Liver (tissue), 9 donors: ENCODE results near the gene MYLK3. TPM values are rescaled to one million over a fixed set of nuclear protein-coding genes. Genes with fewer than 3 reads are reported as not detected.

Experiments
- DNase-seq: peaks from one replicate; pipeline ENCODE4 v3.0.0-alpha.2; 2017; ENCODE audit warnings: low spot score
- H3K27ac ChIP-seq, 2 donors: one replicate each; pipeline ENCODE4 v1.7.0; 2013; ENCODE audit warnings: inconsistent platforms in 2 of 2, low read length in 2 of 2, control low read depth in 1 of 2, low read depth in 1 of 2, mild to moderate bottlenecking in 1 of 2
- H3K27me3 ChIP-seq, 4 donors: one replicate each; pipeline versions ENCODE4 v1.6.1 to v1.7.0; 2013; ENCODE audit warnings: low read length in 3 of 4, inconsistent platforms in 1 of 4, mild to moderate bottlenecking in 1 of 4, moderate library complexity in 1 of 4; ENCODE audit not compliant: control insufficient read depth in 4 of 4, insufficient read depth in 4 of 4
- H3K36me3 ChIP-seq, 4 donors: one replicate each; pipeline versions ENCODE4 v1.6.1 to v1.7.0; 2013; ENCODE audit warnings: low read length in 3 of 4, mild to moderate bottlenecking in 3 of 4, low read depth in 1 of 4, moderate library complexity in 1 of 4; ENCODE audit not compliant: control insufficient read depth in 4 of 4, insufficient read depth in 3 of 4
- H3K4me1 ChIP-seq, 4 donors: one replicate each; pipeline versions ENCODE4 v1.6.1 to v1.7.0; 2013; ENCODE audit warnings: low read length in 3 of 4, mild to moderate bottlenecking in 3 of 4, moderate library complexity in 1 of 4; ENCODE audit not compliant: control insufficient read depth in 4 of 4, insufficient read depth in 4 of 4
- H3K4me3 ChIP-seq, 3 donors: one replicate each; pipeline versions ENCODE4 v1.6.1 to v1.7.0; 2013; ENCODE audit warnings: low read length in 3 of 3, control low read depth in 1 of 3, low read depth in 1 of 3, mild to moderate bottlenecking in 1 of 3
- H3K9ac ChIP-seq, 2 donors: one replicate each; pipeline ENCODE4 v1.7.0; 2013; ENCODE audit warnings: low read length in 2 of 2, mild to moderate bottlenecking in 2 of 2, moderate library complexity in 2 of 2, control low read depth in 1 of 2, low read depth in 1 of 2
- H3K9me3 ChIP-seq, 4 donors: one replicate each; pipeline versions ENCODE4 v1.6.1 to v1.7.0; 2013; ENCODE audit warnings: low read length in 3 of 4; ENCODE audit not compliant: control insufficient read depth in 4 of 4
- FOXA2 ChIP-seq: IDR thresholded peaks from 2 replicates; pipeline ENCODE4 v1.6.1; 2016; ENCODE audit warnings: antibody characterized with exemption
- RXRA ChIP-seq, 2 donors: IDR thresholded peaks; 2 replicates each; pipeline ENCODE4 v1.6.1; 2017 to 2018; ENCODE audit warnings: antibody characterized with exemption in 2 of 2, mild to moderate bottlenecking in 1 of 2
- WGBS: extraction: QIAGEN DNeasy Blood & Tissue Kit; methylation state at CpG from one replicate; pipeline ENCODE4 v1.1.7; 2013; 5-methylcytosine and 5-hydroxymethylcytosine counted together
- polyA plus RNA-seq, 2 donors: library from polyadenylated mRNA; stranded (reverse) in 1 of 2; unstranded in 1 of 2; fragments of 200-250 nt in 1 of 2; fragments of >200 nt in 1 of 2; fragmentation: Nextera tagmentation in 1 of 2; extraction: Ambion mirVana in 1 of 2; gene quantifications; one replicate each; pipeline versions ENCODE4 v1.2.1 to v1.2.3, GENCODE V29; 2013 to 2015
- total RNA-seq, 2 donors: library from RNA; depleted of rRNA; stranded (reverse); fragments of >200 nt; gene quantifications; one replicate each; pipeline ENCODE4 v1.2.3, GENCODE V29; 2014
- donor health status: healthy.
- donor health status: healthy.
- donor health status: healthy.
- donor health status: healthy.
- donor health status: healthy.

MYLK3 gene
- total and polyA plus RNA-seq, 4 donors: 0.01 to 1.1 (median 0.23) TPM

GRCh38 chr16:46658925-46659324, 89.2 kb downstream of the MYLK3 start:
- DNase-seq: no peak
- TF ChIP-seq FOXA2 (no peak), RXRA (IDR thresholded peaks at IDR 0.05) (peak in 1 of 2 donors; percentile 9)
- no peaks in the 10 kb centered on the region for H3K27me3 ChIP-seq
- H3K27ac ChIP-seq: no peak overlapping the region
- no peak overlapping the region for H3K4me3 ChIP-seq
- H3K36me3 ChIP-seq: peaks cover 13 to 36% (median 23%) of the 10 kb centered on the region in 4 donors
- H3K4me1 ChIP-seq: no peaks in the 10 kb centered on the region
- 72% methylated on average over 1 of the region's 1 CpG for WGBS
- H3K9ac ChIP-seq: no peak overlapping the region
- H3K9me3 ChIP-seq: no peaks in the 10 kb centered on the region

Other genes with a start within 250 kb of the MYLK3 start
- 10 to 100 TPM in 1 of 2 donors, under 1 TPM in 1; 0.25 to 21.2 TPM for gene SHCBP1, start 127.0 kb downstream of the MYLK3 start, total RNA-seq
- under 1 TPM; 0.43 to 0.51 TPM for gene SHCBP1, start 127.0 kb downstream of the MYLK3 start, polyA plus RNA-seq
- 10 to 100 TPM; 30.3 to 52.7 TPM for gene VPS35, start 59.2 kb downstream of the MYLK3 start, total RNA-seq
- 10 to 100 TPM; 10.5 to 16.9 TPM for gene VPS35, start 59.2 kb downstream of the MYLK3 start, polyA plus RNA-seq
- gene ORC6, start 58.7 kb downstream of the MYLK3 start, total RNA-seq: 10 to 100 TPM in 1 of 2 donors, under 1 TPM in 1; 0.67 to 16.8 TPM
- 1 to 10 TPM in 1 of 2 donors, under 1 TPM in 1; 0.56 to 1.3 TPM for gene ORC6, start 58.7 kb downstream of the MYLK3 start, polyA plus RNA-seq
- gene C16orf87, start 82.8 kb upstream of the MYLK3 start, total RNA-seq: 1 to 10 TPM; 4.4 to 6.2 TPM
- gene C16orf87, start 82.8 kb upstream of the MYLK3 start, polyA plus RNA-seq: 10 to 100 TPM in 1 of 2 donors, 1 to 10 TPM in 1; 4.1 to 12.9 TPM
- 10 to 100 TPM in 1 of 2 donors, 1 to 10 TPM in 1; 6.8 to 54.3 TPM for gene GPT2, start 136.0 kb upstream of the MYLK3 start, total RNA-seq
- gene GPT2, start 136.0 kb upstream of the MYLK3 start, polyA plus RNA-seq: 10 to 100 TPM; 39.8 to 78.3 TPM
- 10 to 100 TPM; 22.7 to 32.8 TPM for gene DNAJA2, start 225.3 kb upstream of the MYLK3 start, total RNA-seq
- 10 to 100 TPM; 23.9 to 27.1 TPM for gene DNAJA2, start 225.3 kb upstream of the MYLK3 start, polyA plus RNA-seq